Upper lobe of left lung (tissue), 6 donors: ENCODE data around the gene EVL. TPM values are rescaled to one million over a fixed set of nuclear protein-coding genes. Genes with fewer than 3 reads are reported as not detected.

ENCODE experiments used
- ATAC-seq, 2 donors: fragments of 200-7000 bp; cut with Tn5 transposase; one replicate each; pipeline ENCODE4 v1.9.1; 2022; ENCODE audit warnings: mild to moderate bottlenecking in 2 of 2, moderate library complexity in 2 of 2; ENCODE audit not compliant: low FRiP score in 2 of 2
- DNase-seq, 2 donors: peaks; one replicate each; pipeline ENCODE4 v3.0.0-alpha.2; 2019 to 2020
- H3K27ac ChIP-seq, 4 donors: fragments of 200-600 bp; sonication (generic); one replicate each; pipeline ENCODE4 v1.5.1; 2016 to 2019
- H3K27me3 ChIP-seq, 4 donors: fragments of 200-600 bp; sonication (generic); one replicate each; pipeline ENCODE4 v1.5.1; 2017 to 2019
- H3K36me3 ChIP-seq, 4 donors: fragments of 200-600 bp; sonication (generic); one replicate each; pipeline ENCODE4 v1.5.1; 2016 to 2019
- H3K4me1 ChIP-seq, 4 donors: fragments of 200-600 bp; sonication (generic); one replicate each; pipeline ENCODE4 v1.5.1; 2018 to 2019
- H3K4me3 ChIP-seq, 4 donors: fragments of 200-600 bp; sonication (generic); one replicate each; pipeline ENCODE4 v1.5.1; 2017 to 2019; ENCODE audit warnings: mild to moderate bottlenecking in 2 of 4, moderate library complexity in 1 of 4
- H3K9me3 ChIP-seq, 4 donors: fragments of 200-600 bp; sonication (generic); one replicate each; pipeline ENCODE4 v1.5.1; 2018 to 2019
- CTCF ChIP-seq, 6 experiments: fragments of 450-650 bp in 4 of 6; fragments of 200-600 bp in 2 of 6; sonication (generic) in 2 of 6; IDR thresholded peaks; one replicate each; pipeline ENCODE4 v1.5.1; 2016 to 2019; ENCODE audit warnings: antibody characterized with exemption in 6 of 6
- EP300 ChIP-seq, 4 donors: sonication (generic); formaldehyde crosslinking; IDR thresholded peaks; one replicate each; pipeline ENCODE4 v1.5.1; 2017; ENCODE audit warnings: antibody characterized with exemption in 4 of 4, control low read depth in 2 of 4
- POLR2A ChIP-seq, 4 donors: fragments of 450-650 bp; IDR thresholded peaks; one replicate each; pipeline ENCODE4 v1.5.1; 2016 to 2017; ENCODE audit warnings: antibody characterized with exemption in 4 of 4, mild to moderate bottlenecking in 2 of 4
- POLR2AphosphoS5 ChIP-seq, 2 donors: sonication (generic); formaldehyde crosslinking; IDR thresholded peaks; one replicate each; pipeline ENCODE4 v1.5.1; 2017; ENCODE audit warnings: antibody characterized with exemption in 2 of 2
- WGBS, 2 donors: methylation state at CpG; one replicate each; pipeline ENCODE4 v1.1.5; 2017 to 2018; 5-methylcytosine and 5-hydroxymethylcytosine counted together
- total RNA-seq, 6 donors: library from RNA; depleted of rRNA in 4 of 6; stranded (reverse); fragments of >200 nt in 4 of 6; gene quantifications; one replicate each; pipeline versions ENCODE4 v1.1.0 to v1.2.1, GENCODE V29; 2016 to 2021
- donor health status: DM: no; HTN: no; CAD: no; lungs with moderate emphysema.
- donor health status: DM: no; HTN: yes; CAD: no; lungs with severe emphysema.

Gene EVL
- total RNA-seq, 6 donors from 2014 or later = 69.6 to 222 (median 140) TPM

DNA sequence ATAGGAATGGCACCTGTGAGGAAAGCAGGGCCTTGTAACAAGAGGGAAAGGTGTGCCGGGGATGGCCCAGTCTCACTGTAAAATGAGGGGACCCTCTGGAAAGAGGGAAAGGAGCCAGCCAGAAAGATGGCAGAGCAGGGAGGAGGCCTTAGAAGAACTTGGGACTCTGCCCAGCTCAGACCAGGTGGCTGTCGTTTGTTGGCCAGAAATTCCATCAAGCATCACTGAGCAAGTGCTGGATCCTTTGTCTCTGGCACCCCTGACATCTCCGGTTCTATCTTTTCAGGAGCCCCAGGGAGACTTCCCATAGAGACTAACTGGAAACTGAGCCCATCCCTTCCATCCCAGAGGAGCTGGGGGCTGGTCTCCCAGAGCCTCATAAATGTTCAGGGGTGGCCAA is 50.9 kb downstream of the EVL start:
- Histone ChIP-seq H3K9me3 (no peaks in the 10 kb centered on the region), H3K36me3 (no peaks in the 10 kb centered on the region), H3K27ac (no peak overlapping the region), H3K4me3 (no peak overlapping the region), H3K4me1 (no peaks in the 10 kb centered on the region), H3K27me3 (no peaks in the 10 kb centered on the region)
- WGBS, 2 donors = 73 to 82% methylated on average over 3 of the region's 3 CpGs
- DNase-seq (no peak), ATAC-seq (no peak)
- TF ChIP-seq EP300 (IDR thresholded peaks at IDR 0.05) (no peak), POLR2AphosphoS5 (IDR thresholded peaks at IDR 0.05) (no peak), CTCF (IDR thresholded peaks at IDR 0.05) (no peak), POLR2A (IDR thresholded peaks at IDR 0.05) (no peak)

DNA sequence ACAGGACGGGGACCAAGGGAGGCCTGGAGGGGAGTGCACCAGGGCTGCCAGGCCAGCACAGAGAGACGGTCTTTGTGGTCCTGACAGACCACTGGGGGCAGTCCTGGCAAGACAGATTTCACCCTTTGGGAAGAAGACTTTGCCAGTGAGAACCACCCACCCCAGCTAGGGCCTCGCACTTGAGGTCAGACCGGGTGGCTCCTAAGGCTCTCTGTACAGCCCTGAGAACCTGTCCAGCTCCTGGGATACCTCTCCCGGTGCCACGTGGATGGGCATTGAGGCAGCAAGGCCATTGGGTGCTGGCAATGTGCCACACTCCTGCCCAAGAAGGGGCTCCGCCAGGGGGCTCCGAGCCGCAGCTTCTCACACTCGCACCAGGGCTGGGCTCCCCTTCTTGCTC is 51.8 kb downstream of the EVL start:
- TF ChIP-seq POLR2A (IDR thresholded peaks at IDR 0.05) (no peak), CTCF (IDR thresholded peaks at IDR 0.05) (no peak)
- ATAC-seq (no peak), DNase-seq (peak in 1 of 2 donors; percentile 56)
- H3K27ac ChIP-seq = no peak overlapping the region
- H3K4me3 ChIP-seq = no peak overlapping the region
- WGBS, 2 donors = 87% methylated on average over 6 to 10 of the region's 10 CpGs
- H3K4me1 ChIP-seq = no peaks in the 10 kb centered on the region
- H3K36me3 ChIP-seq = no peaks in the 10 kb centered on the region
- H3K9me3 ChIP-seq = no peaks in the 10 kb centered on the region
- H3K27me3 ChIP-seq = no peaks in the 10 kb centered on the region

DNA sequence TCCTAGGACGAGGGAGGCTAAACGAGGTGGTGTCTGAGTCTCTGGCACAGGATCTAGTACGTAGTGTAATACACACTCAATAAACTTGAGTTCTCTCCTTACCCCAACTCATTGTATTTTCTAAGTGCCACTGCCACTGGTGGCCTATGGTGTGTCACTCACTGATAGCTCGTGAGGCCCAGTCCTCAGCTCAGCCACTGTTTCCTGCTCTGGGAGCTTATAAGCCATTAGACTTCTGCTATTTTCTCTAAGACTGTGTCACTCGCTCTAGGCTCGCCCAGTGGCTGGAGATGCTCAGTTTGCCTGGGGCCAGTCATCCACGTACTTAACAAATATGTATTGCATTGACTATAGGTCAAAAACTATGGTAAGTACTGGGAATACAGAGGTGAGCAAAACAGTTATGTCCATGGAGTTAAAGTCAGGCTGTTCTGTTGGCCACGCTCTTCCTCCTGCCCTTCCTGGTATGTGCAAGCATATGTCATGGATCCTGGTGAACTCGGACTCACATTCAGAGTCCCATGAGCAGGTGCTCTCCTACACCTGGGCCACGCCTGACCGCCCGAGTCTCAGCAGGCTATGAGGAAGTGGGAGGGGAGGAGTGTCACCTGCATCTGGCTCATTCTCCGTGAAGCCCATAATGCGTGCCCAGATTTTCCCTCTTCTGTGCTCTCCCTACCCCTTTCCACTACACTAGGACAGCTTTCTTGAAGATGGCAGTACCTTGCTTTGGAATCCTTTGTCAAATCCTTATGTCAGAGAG is 52.6 kb downstream of the EVL start:
- no peaks in the 10 kb centered on the region for H3K9me3 ChIP-seq
- 83 to 94% methylated on average over 13 to 14 of the region's 14 CpGs for WGBS, 2 donors
- no peak for DNase-seq

DNA sequence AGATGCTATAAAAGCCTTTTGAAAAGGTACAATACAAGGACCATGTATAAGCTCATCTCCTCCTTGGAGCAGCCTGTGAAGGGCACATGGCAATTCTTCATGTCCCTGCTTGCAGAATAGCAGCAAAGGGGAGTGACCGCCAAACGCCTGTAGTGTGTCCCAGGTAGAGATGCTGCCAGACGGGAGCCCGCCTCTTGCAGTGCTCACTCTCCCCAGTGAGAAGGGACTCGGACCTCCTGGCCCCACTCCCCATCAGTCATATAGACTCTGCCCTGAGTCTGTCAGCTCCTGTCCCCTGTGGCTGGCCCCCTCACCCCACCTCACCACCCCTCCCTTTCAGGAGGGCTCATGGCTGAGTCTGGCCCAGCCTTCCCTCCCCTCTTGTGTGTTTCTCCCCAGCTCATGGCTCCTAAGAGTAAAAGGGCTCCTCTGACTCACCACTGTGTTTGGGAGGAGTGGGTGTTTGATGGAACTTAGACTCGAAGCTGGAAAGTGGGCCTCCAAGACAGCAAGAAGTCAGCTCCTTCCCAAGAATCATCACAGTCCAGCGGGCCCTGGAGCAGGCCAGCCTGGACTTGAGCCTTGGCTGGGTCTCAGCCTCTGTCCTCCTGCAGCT is 53.3 kb downstream of the EVL start:
- DNase-seq (no peak), ATAC-seq (no peak)
- Histone ChIP-seq H3K4me3 (no peak overlapping the region), H3K27ac (no peak overlapping the region), H3K4me1 (peaks cover 0 to 3% (median 0%) of the 10 kb centered on the region in 4 donors), H3K36me3 (peaks cover 0 to 2% (median under 1%) of the 10 kb centered on the region in 4 donors), H3K9me3 (no peaks in the 10 kb centered on the region), H3K27me3 (no peaks in the 10 kb centered on the region)
- WGBS, 2 donors = 86 to 90% methylated on average over 7 of the region's 7 CpGs
- TF ChIP-seq EP300 (IDR thresholded peaks at IDR 0.05) = no peak
- TF ChIP-seq POLR2AphosphoS5 (IDR thresholded peaks at IDR 0.05) = no peak
- TF ChIP-seq CTCF (IDR thresholded peaks at IDR 0.05) = no peak
- TF ChIP-seq POLR2A (IDR thresholded peaks at IDR 0.05) = no peak

More for the DNA sequence above, 52.6 kb downstream of the EVL start:
- peaks cover 0 to 3% (median 0%) of the 10 kb centered on the region in 4 donors for H3K4me1 ChIP-seq
- H3K36me3 ChIP-seq = no peaks in the 10 kb centered on the region
- ATAC-seq = no peak
- no peak overlapping the region for H3K27ac ChIP-seq
- H3K4me3 ChIP-seq = no peak overlapping the region
- TF ChIP-seq CTCF (IDR thresholded peaks at IDR 0.05) = no peak
- H3K27me3 ChIP-seq = no peaks in the 10 kb centered on the region

DNA sequence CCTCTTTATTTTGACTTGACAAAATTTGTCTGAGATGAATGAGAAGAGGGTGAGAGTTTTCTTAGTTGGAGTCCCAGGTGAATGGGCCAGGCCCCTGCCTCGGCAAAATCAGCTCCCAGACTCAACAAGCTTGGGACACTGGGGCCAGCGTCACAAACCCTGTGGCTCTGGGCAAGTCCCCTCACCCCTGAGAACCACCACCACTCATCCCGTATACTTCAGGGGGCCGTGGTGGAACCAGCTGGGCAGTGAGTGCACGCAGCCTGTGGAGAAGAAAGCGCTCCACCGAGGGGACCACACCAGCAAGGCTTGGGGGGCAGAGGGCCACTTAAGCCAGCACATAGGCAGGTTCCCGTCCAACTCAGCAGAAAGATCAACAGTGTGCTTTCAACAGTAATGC is 54.0 kb downstream of the EVL start:
- peaks cover 0 to 9% (median 4%) of the 10 kb centered on the region in 4 donors for H3K36me3 ChIP-seq
- TF ChIP-seq POLR2A (IDR thresholded peaks at IDR 0.05) (no peak), CTCF (IDR thresholded peaks at IDR 0.05) (no peak), EP300 (IDR thresholded peaks at IDR 0.05) (no peak), POLR2AphosphoS5 (IDR thresholded peaks at IDR 0.05) (no peak)
- DNase-seq (no peak), ATAC-seq (no peak)
- peaks cover 0 to 3% (median 0%) of the 10 kb centered on the region in 4 donors for H3K4me1 ChIP-seq
- H3K4me3 ChIP-seq = no peak overlapping the region
- H3K27ac ChIP-seq = no peak overlapping the region
- H3K27me3 ChIP-seq = no peaks in the 10 kb centered on the region
- WGBS, 2 donors = 89 to 97% methylated on average over 7 to 8 of the region's 8 CpGs
- H3K9me3 ChIP-seq = no peaks in the 10 kb centered on the region
